Measurements from ENCODE around the gene JARID2.

JARID2 gene

DNA sequence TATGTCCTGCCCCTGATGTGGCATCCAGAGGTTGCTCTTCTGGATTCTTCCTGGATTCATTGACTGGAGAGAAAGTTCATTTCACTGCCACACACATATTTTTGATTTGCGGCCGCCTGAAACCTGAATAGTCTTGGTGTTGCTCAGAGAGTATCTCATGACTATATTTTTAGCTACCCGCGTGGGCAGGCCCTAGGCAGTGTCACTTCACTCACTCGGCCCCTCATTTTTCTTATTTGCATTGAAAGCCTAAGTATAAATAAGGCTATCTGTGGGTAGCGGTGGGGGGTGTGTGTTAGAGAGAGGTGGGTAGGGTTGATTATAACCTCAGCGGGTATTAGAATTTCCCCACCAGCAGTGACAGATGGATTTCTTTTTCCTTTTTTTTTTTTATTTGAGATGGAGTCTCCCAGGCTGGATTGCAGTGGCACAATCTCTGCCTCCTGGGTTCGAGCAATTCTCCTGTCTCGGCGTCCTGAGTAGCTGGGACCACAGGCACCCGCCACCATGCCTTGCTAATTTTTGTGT is 113.5 kb downstream of the JARID2 start:
- ChIA-PET POLR2A (ENCODE audit: low non-redundant PET) (no interaction called here), CTCF (no interaction called here)
- H3K27ac ChIP-seq: no peak overlapping the region
- TF ChIP-seq, protein P1, sequence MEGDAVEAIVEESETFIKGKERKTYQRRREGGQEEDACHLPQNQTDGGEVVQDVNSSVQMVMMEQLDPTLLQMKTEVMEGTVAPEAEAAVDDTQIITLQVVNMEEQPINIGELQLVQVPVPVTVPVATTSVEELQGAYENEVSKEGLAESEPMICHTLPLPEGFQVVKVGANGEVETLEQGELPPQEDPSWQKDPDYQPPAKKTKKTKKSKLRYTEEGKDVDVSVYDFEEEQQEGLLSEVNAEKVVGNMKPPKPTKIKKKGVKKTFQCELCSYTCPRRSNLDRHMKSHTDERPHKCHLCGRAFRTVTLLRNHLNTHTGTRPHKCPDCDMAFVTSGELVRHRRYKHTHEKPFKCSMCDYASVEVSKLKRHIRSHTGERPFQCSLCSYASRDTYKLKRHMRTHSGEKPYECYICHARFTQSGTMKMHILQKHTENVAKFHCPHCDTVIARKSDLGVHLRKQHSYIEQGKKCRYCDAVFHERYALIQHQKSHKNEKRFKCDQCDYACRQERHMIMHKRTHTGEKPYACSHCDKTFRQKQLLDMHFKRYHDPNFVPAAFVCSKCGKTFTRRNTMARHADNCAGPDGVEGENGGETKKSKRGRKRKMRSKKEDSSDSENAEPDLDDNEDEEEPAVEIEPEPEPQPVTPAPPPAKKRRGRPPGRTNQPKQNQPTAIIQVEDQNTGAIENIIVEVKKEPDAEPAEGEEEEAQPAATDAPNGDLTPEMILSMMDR (conservative IDR thresholded peaks at IDR 0.05; ENCODE audit: low read depth): no peak
- no peak for DNase-seq (ENCODE audit: low spot score)

DNA sequence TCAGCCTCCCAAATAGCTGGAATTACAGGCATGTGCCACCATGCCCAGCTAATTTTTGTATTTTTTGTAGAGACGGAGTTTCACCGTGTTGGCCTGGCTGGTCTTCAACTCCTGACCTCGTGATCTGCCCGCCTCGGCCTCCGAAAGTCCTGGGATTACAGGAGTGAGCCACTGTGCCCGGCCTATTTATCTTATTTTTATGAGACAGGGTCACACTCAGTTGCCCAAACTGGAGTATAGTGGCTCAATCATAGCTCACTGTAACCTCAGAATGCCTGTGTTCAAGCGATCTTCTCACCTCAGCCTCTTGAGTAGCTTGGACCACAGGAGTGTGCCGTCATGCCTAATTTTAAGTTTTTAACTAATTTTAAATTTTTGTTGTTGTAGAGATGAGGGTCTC is 114.4 kb downstream of the JARID2 start:
- DNase-seq (ENCODE audit: low spot score): no peak
- ChIA-PET POLR2A (ENCODE audit: low non-redundant PET) (no interaction called here), CTCF (interaction anchor here (0.6 kb wide), 1 partner anchor 34 kb away, joined by 3 read pairs; no protein-coding TSS in a partner anchor)
- H3K27ac ChIP-seq: no peak overlapping the region
- TF ChIP-seq, protein P1 (conservative IDR thresholded peaks at IDR 0.05; ENCODE audit: low read depth): no peak

DNA sequence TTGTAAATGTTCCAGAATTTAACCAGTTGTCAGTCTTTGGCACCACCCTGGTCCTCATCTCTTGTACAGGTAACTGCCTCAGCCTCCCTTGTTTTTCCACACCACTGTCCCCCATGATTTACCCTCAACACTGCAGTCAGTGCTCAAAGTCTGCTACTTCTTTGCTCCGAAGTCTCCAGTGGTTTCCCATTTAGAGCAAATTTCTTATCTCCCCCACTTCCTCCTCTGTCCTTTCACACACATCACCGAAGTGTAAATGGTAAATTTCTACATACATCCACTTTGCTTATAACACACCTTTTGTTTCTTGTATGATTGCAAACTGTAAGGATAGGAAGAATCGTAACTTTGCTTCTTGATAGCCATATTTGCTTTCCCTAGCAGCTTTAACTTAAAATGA is 115.3 kb downstream of the JARID2 start:
- POLR2A ChIA-PET (ENCODE audit: low non-redundant PET): no interaction called here
- TF ChIP-seq, protein P1 (conservative IDR thresholded peaks at IDR 0.05; ENCODE audit: low read depth): no peak
- CTCF ChIA-PET: no interaction called here
- H3K27ac ChIP-seq: no peak overlapping the region
- no peak for DNase-seq (ENCODE audit: low spot score)

DNA sequence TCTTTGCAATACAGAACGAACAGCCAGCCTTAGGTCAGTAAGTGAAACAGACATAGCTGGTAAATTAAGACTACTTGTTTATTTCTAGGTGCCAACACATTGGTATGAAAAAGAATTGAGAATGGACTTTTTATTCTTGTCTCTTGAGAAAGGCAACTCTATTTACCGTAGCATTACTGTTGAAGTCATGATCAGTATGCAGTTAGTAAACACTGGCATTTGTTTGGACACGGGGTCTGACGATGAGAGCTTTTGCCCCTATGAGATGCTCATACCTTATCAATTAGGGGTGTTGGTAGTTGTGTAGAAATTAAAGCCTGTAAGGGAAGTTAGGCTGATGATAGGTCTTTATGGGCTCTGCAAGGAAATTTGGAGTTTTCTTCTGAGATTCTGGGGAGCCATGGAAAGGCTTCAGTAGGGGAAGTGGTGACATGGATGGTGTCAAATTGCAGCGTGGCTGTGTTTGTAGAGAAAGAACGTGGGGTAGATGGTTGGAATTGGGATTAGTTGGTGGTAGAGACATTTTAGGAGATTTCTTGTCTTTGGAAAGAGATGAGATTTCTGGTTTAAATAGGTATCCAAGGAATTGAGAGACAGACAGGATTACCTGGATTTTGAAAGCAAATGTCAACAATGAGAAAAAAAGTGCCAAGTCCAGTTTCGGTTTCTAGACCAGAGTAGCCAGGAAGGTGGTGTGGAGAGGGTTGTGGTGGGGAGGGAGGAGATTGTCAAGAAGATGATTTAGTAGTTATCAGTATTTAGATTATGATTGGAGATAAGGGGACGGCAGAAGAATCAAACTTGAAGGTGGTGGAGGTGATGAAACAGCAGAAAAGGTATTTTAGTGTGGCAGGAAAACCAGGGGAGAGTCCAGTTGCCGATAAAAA is 116.6 kb downstream of the JARID2 start:
- DNase-seq (ENCODE audit: low spot score): no peak
- CTCF ChIA-PET: no interaction called here
- TF ChIP-seq, protein P1 (conservative IDR thresholded peaks at IDR 0.05; ENCODE audit: low read depth): no peak
- H3K27ac ChIP-seq: no peak overlapping the region
- POLR2A ChIA-PET (ENCODE audit: low non-redundant PET): no interaction called here

DNA sequence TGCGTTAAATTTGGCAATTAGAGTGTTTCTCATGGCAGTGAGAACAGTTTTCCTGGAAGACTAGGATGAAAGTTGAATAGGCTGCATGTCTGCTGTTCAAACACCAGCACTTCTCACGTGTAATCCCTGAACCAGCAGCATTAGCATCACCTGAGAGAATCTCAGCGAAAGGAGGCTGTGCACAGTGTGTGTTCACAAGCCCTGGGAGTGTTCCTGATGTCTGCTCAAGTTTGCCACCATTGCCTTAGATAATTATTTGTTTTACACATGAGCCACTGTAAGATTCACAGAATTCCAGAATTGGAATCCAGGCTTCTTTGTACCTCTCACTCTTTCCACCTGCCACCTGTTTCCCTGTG is 117.3 kb downstream of the JARID2 start:
- DNase-seq (ENCODE audit: low spot score): no peak
- H3K27ac ChIP-seq: no peak overlapping the region
- POLR2A ChIA-PET (ENCODE audit: low non-redundant PET): no interaction called here
- TF ChIP-seq, protein P1 (conservative IDR thresholded peaks at IDR 0.05; ENCODE audit: low read depth): no peak
- CTCF ChIA-PET: no interaction called here

DNA sequence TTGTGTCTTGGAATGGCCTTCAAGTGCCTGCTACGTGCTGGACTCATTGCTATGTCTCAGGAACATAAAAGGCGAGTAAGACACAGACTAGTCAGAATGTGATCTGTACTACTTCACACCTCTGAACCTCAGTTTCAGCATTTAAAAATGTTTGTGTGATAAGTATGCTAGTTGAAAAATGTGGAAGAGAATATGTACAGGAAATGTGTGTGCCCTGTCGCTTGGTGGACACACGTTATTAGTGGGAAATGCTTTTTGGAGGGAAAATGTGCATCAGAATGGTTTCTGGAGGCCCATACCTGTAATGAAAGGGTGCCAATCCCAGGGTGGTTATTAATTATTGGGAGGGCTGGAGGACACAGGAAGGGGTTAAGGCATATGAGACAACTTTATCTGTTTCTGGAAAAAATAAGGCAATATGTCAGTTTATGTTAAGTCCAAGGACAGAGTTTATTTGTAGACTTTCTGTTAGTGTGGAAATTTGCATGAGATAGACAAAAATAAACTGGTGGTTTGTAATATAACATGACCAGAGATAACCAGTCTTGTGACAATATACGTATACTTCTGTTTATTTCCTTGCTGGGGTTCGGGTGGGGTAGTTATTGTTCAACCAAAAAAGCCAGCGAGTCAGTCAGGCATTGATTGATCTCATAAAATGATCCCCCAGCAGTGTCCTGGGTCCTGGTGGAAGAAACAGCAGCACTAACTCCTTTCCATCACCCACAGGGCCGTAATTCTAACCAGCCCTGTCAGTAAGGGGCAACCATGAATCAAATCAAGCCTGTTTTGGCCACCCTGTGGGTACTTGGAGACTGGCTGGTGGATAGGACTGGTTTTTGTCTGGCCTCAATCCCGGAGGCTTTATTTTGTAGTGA is 117.9 kb downstream of the JARID2 start:
- ChIA-PET CTCF (no interaction called here), POLR2A (ENCODE audit: low non-redundant PET) (no interaction called here)
- TF ChIP-seq, protein P1 (conservative IDR thresholded peaks at IDR 0.05; ENCODE audit: low read depth): no peak
- DNase-seq (ENCODE audit: low spot score): no peak
- H3K27ac ChIP-seq: peak overlapping the region; percentile 55; the same call in 1 of the 2 replicates

Data from RWPE1 (cell line).